ENCODE data around the gene PLGRKT. TPM values are rescaled to one million over a fixed set of nuclear protein-coding genes. Genes with fewer than 3 reads are reported as not detected.

PLGRKT gene
- polyA plus RNA-seq, 1 donor from 2014 or later, result 80.0 TPM

- Histone ChIP-seq H3K79me2 (replicated peaks; ENCODE audit: insufficient read depth, low read length) (no peaks in the 10 kb centered on the region), H3K4me2 (ENCODE audit: low read length) (no peak overlapping the region), H3K36me3 (ENCODE audit: insufficient read depth, low read length) (no peaks in the 10 kb centered on the region), H3K27ac (ENCODE audit: low read length) (no peak overlapping the region), H2AFZ (ENCODE audit: low read depth, low read length) (no peak overlapping the region), H3K9me2 (ENCODE audit: insufficient read depth, low read length) (no peaks in the 10 kb centered on the region), H3F3A (ENCODE audit: insufficient read depth, low read length, poor library complexity, severe bottlenecking) (no peaks in the 10 kb centered on the region), H4K20me1 (ENCODE audit: insufficient read depth) (no peaks in the 10 kb centered on the region), H3K9ac (ENCODE audit: low read length) (no peak overlapping the region), H3K27me3 (ENCODE audit: insufficient read depth, low read depth, low read length) (no peaks in the 10 kb centered on the region), H3K4me3 (ENCODE audit: low read length) (no peak overlapping the region), H3K9me3 (ENCODE audit: low read length) (no peaks in the 10 kb centered on the region)
- TF ChIP-seq EP300 (conservative IDR thresholded peaks at IDR 0.05; ENCODE audit: poor library complexity, severe bottlenecking) (no peak), RAD21 (conservative IDR thresholded peaks at IDR 0.05) (no peak), CTCF (IDR thresholded peaks at IDR 0.05; ENCODE audit: poor library complexity, severe bottlenecking) (no peak), MXI1 (conservative IDR thresholded peaks at IDR 0.05; ENCODE audit: poor library complexity, severe bottlenecking) (no peak)
These were observed 11.0 kb upstream of the PLGRKT start for GRCh38 chr9:5448461-5449435.

GRCh38 chr9:5448016-5448415, 10.3 kb upstream of the PLGRKT start:
- Histone ChIP-seq H4K20me1 (ENCODE audit: insufficient read depth) (no peaks in the 10 kb centered on the region), H3K27ac (ENCODE audit: low read length) (no peak overlapping the region), H3K27me3 (ENCODE audit: insufficient read depth, low read depth, low read length) (no peaks in the 10 kb centered on the region), H3F3A (ENCODE audit: insufficient read depth, low read length, poor library complexity, severe bottlenecking) (no peaks in the 10 kb centered on the region), H3K9me2 (ENCODE audit: insufficient read depth, low read length) (no peaks in the 10 kb centered on the region), H3K36me3 (ENCODE audit: insufficient read depth, low read length) (no peaks in the 10 kb centered on the region), H3K9ac (ENCODE audit: low read length) (no peak overlapping the region), H2AFZ (ENCODE audit: low read depth, low read length) (no peak overlapping the region), H3K79me2 (replicated peaks; ENCODE audit: insufficient read depth, low read length) (no peaks in the 10 kb centered on the region), H3K4me2 (ENCODE audit: low read length) (no peak overlapping the region), H3K4me3 (ENCODE audit: low read length) (no peak overlapping the region), H3K9me3 (ENCODE audit: low read length) (no peaks in the 10 kb centered on the region)
- TF ChIP-seq CTCF (IDR thresholded peaks at IDR 0.05; ENCODE audit: poor library complexity, severe bottlenecking) (no peak), EP300 (conservative IDR thresholded peaks at IDR 0.05; ENCODE audit: poor library complexity, severe bottlenecking) (no peak), REST (IDR thresholded peaks at IDR 0.05; ENCODE audit: borderline replicate concordance) (no peak), MXI1 (conservative IDR thresholded peaks at IDR 0.05; ENCODE audit: poor library complexity, severe bottlenecking) (no peak), EZH2 (IDR thresholded peaks at IDR 0.05; ENCODE audit: borderline replicate concordance, insufficient read depth, low read length, poor library complexity, severe bottlenecking) (no peak), TAF1 (IDR thresholded peaks at IDR 0.05; ENCODE audit: low read depth) (no peak), RAD21 (conservative IDR thresholded peaks at IDR 0.05) (no peak), SMC3 (conservative IDR thresholded peaks at IDR 0.05; ENCODE audit: poor library complexity) (no peak), POLR2AphosphoS5 (IDR thresholded peaks at IDR 0.05) (no peak)
